MCF 10A (cell line): ENCODE measurements around the gene NSF. TPM values are rescaled to one million over a fixed set of nuclear protein-coding genes. Genes with fewer than 3 reads are reported as not detected.
"Not testable (repeated sequence)": the region's sequence is repeated elsewhere in the genome, so short reads cannot be mapped to it uniquely, and the experiment has no call there.

ENCODE experiments used
- BruUV-seq: library from RNA; stranded (reverse); fragments of 400-500 nt; replicated peaks from 2 replicates; lab custom pipeline; 2021; lab: Mats Ljungman, UMichigan
- CTCF ChIA-PET: fragments of 300-600 bp; sonication (Branson Sonifier 250); formaldehyde crosslinking; extraction: SDS; loops from one replicate; lab custom pipeline; 2021; ENCODE audit warnings: antibody characterized with exemption, inconsistent platforms; lab: Yijun Ruan, JAX
- POLR2A ChIA-PET: fragments of 300-600, 350-650 bp; sonication (Branson Sonifier 250); formaldehyde crosslinking; extraction: SDS; loops from one replicate; lab custom pipeline; 2020; ENCODE audit warnings: antibody characterized with exemption, inconsistent platforms; lab: Yijun Ruan, JAX
- DNase-seq: peaks from one replicate; pipeline ENCODE4 v3.0.0-alpha.2; 2018; ENCODE audit not compliant: unreplicated experiment
- H3K27ac Mint-ChIP-seq: one replicate; pipeline ENCODE4 v1.8.0; 2022; ENCODE audit warnings: mild to moderate bottlenecking, low read depth, mixed read lengths; ENCODE audit not compliant: unreplicated experiment
- H3K27me3 Mint-ChIP-seq: one replicate; pipeline ENCODE4 v1.8.0; 2022; ENCODE audit warnings: mixed read lengths; ENCODE audit not compliant: insufficient read depth, unreplicated experiment
- H3K36me3 Mint-ChIP-seq: one replicate; pipeline ENCODE4 v1.8.0; 2022; ENCODE audit warnings: mild to moderate bottlenecking, moderate library complexity, mixed read lengths; ENCODE audit not compliant: insufficient read depth, unreplicated experiment
- H3K4me1 Mint-ChIP-seq: one replicate; pipeline ENCODE4 v1.8.0; 2022; ENCODE audit warnings: mixed read lengths; ENCODE audit not compliant: insufficient read depth, unreplicated experiment
- H3K4me3 Mint-ChIP-seq: one replicate; pipeline ENCODE4 v1.8.0; 2022; ENCODE audit warnings: mild to moderate bottlenecking, moderate library complexity, mixed read lengths; ENCODE audit not compliant: unreplicated experiment
- H3K9me3 Mint-ChIP-seq: one replicate; pipeline ENCODE4 v1.8.0; 2022; ENCODE audit warnings: mixed read lengths; ENCODE audit not compliant: unreplicated experiment
- intact Hi-C: fragments of 100-400 bp; cut with micrococcal nuclease; formaldehyde crosslinking; loops from 2 replicates; pipeline ENCODE4 v1.14.1; 2022
- total RNA-seq: library from RNA; stranded (reverse); gene quantifications from 2 replicates; pipeline ENCODE4 v1.2.3, GENCODE V29; 2022

NSF gene
- total RNA-seq, 1 experiment from 2014 or later: 21.1 TPM

- intact Hi-C loops, H3K4me3 Mint-ChIP-seq, H3K36me3 Mint-ChIP-seq, H3K4me1 Mint-ChIP-seq, DNase-seq, H3K27ac Mint-ChIP-seq, BruUV-seq, CTCF ChIA-PET, H3K9me3 Mint-ChIP-seq, H3K27me3 Mint-ChIP-seq, POLR2A ChIA-PET: not testable (repeated sequence)
These were observed 33.3 kb downstream of the NSF start for GRCh38 chr17:46623790-46624189.

GRCh38 chr17:46624726-46625125 is 34.3 kb downstream of the NSF start:
- H3K27ac Mint-ChIP-seq, H3K4me1 Mint-ChIP-seq, H3K36me3 Mint-ChIP-seq, POLR2A ChIA-PET, H3K27me3 Mint-ChIP-seq, CTCF ChIA-PET, BruUV-seq, H3K4me3 Mint-ChIP-seq, intact Hi-C loops, H3K9me3 Mint-ChIP-seq, DNase-seq: not testable (repeated sequence)

GRCh38 chr17:46627452-46627851 is 37.0 kb downstream of the NSF start:
- H3K9me3 Mint-ChIP-seq, POLR2A ChIA-PET, H3K27ac Mint-ChIP-seq, CTCF ChIA-PET, H3K27me3 Mint-ChIP-seq, BruUV-seq, H3K4me1 Mint-ChIP-seq, intact Hi-C loops, DNase-seq, H3K4me3 Mint-ChIP-seq, H3K36me3 Mint-ChIP-seq: not testable (repeated sequence)

- intact Hi-C loops, H3K36me3 Mint-ChIP-seq, H3K4me3 Mint-ChIP-seq, BruUV-seq, H3K9me3 Mint-ChIP-seq, H3K4me1 Mint-ChIP-seq, CTCF ChIA-PET, DNase-seq, H3K27me3 Mint-ChIP-seq, POLR2A ChIA-PET, H3K27ac Mint-ChIP-seq: not testable (repeated sequence)
These were observed 38.4 kb downstream of the NSF start for GRCh38 chr17:46628753-46629436.

- CTCF ChIA-PET, H3K27me3 Mint-ChIP-seq, intact Hi-C loops, DNase-seq, BruUV-seq, H3K36me3 Mint-ChIP-seq, POLR2A ChIA-PET, H3K4me1 Mint-ChIP-seq, H3K27ac Mint-ChIP-seq, H3K4me3 Mint-ChIP-seq, H3K9me3 Mint-ChIP-seq: not testable (repeated sequence)
These were observed 41.7 kb downstream of the NSF start for GRCh38 chr17:46632146-46632545.

- H3K27me3 Mint-ChIP-seq, POLR2A ChIA-PET, H3K36me3 Mint-ChIP-seq, H3K9me3 Mint-ChIP-seq, intact Hi-C loops, BruUV-seq, H3K4me1 Mint-ChIP-seq, H3K4me3 Mint-ChIP-seq, CTCF ChIA-PET, H3K27ac Mint-ChIP-seq, DNase-seq: not testable (repeated sequence)
These were observed 44.4 kb downstream of the NSF start for GRCh38 chr17:46634844-46635243.

- H3K27me3 Mint-ChIP-seq, H3K9me3 Mint-ChIP-seq, DNase-seq, H3K4me1 Mint-ChIP-seq, POLR2A ChIA-PET, H3K36me3 Mint-ChIP-seq, H3K4me3 Mint-ChIP-seq, H3K27ac Mint-ChIP-seq, CTCF ChIA-PET, intact Hi-C loops, BruUV-seq: not testable (repeated sequence)
These were observed 51.6 kb downstream of the NSF start for GRCh38 chr17:46641861-46642656.

GRCh38 chr17:46647251-46647650 is 56.8 kb downstream of the NSF start:
- H3K4me3 Mint-ChIP-seq, H3K4me1 Mint-ChIP-seq, H3K27me3 Mint-ChIP-seq, CTCF ChIA-PET, H3K36me3 Mint-ChIP-seq, BruUV-seq, POLR2A ChIA-PET, H3K27ac Mint-ChIP-seq, intact Hi-C loops, H3K9me3 Mint-ChIP-seq, DNase-seq: not testable (repeated sequence)

GRCh38 chr17:46647688-46648278 is 57.3 kb downstream of the NSF start:
- H3K27me3 Mint-ChIP-seq, POLR2A ChIA-PET, H3K4me3 Mint-ChIP-seq, BruUV-seq, intact Hi-C loops, H3K36me3 Mint-ChIP-seq, H3K9me3 Mint-ChIP-seq, H3K4me1 Mint-ChIP-seq, DNase-seq, CTCF ChIA-PET, H3K27ac Mint-ChIP-seq: not testable (repeated sequence)
